ENCODE data around the gene RRAS.

The RRAS gene

GRCh38 chr19:49669516-49669915 is 29.6 kb upstream of the RRAS start:
- no peaks in the 10 kb centered on the region for H3K27me3 ChIP-seq (ENCODE audit: control insufficient read depth, insufficient read depth, low read length)
- peaks cover 23% of the 10 kb centered on the region for H3K36me3 ChIP-seq (ENCODE audit: control insufficient read depth, insufficient read depth, low read length)
- no peaks in the 10 kb centered on the region for H3K4me1 ChIP-seq (ENCODE audit: control insufficient read depth, insufficient read depth, low read length)
- H3K4me3 ChIP-seq (ENCODE audit: low read depth, low read length), result no peak overlapping the region
- no peaks in the 10 kb centered on the region for H3K9me3 ChIP-seq (ENCODE audit: control insufficient read depth, insufficient read depth, low read length)
- H3K9ac ChIP-seq (ENCODE audit: low read depth, low read length), result no peak overlapping the region

- H3K36me3 ChIP-seq (ENCODE audit: control insufficient read depth, insufficient read depth, low read length), result peaks cover 25% of the 10 kb centered on the region
- H3K27me3 ChIP-seq (ENCODE audit: control insufficient read depth, insufficient read depth, low read length), result no peaks in the 10 kb centered on the region
- no peaks in the 10 kb centered on the region for H3K9me3 ChIP-seq (ENCODE audit: control insufficient read depth, insufficient read depth, low read length)
- no peaks in the 10 kb centered on the region for H3K4me1 ChIP-seq (ENCODE audit: control insufficient read depth, insufficient read depth, low read length)
- peak overlapping the region; percentile 8 for H3K4me3 ChIP-seq (ENCODE audit: low read depth, low read length)
- no peak overlapping the region for H3K9ac ChIP-seq (ENCODE audit: low read depth, low read length)
Observed at GRCh38 chr19:49667473-49667872, 27.5 kb upstream of the RRAS start.

GRCh38 chr19:49666120-49666444 is 26.1 kb upstream of the RRAS start:
- Histone ChIP-seq H3K9ac (ENCODE audit: low read depth, low read length) (peak overlapping the region; percentile 91), H3K4me3 (ENCODE audit: low read depth, low read length) (peak overlapping the region; percentile 99), H3K4me1 (ENCODE audit: control insufficient read depth, insufficient read depth, low read length) (no peaks in the 10 kb centered on the region), H3K9me3 (ENCODE audit: control insufficient read depth, insufficient read depth, low read length) (no peaks in the 10 kb centered on the region), H3K36me3 (ENCODE audit: control insufficient read depth, insufficient read depth, low read length) (peaks cover 36% of the 10 kb centered on the region), H3K27me3 (ENCODE audit: control insufficient read depth, insufficient read depth, low read length) (no peaks in the 10 kb centered on the region)

GRCh38 chr19:49665351-49666119 is 25.6 kb upstream of the RRAS start, which contains the start of the genes BCL2L12 and IRF3:
BCL2L12 (plus strand) TSS chr19:49665933; CDS start chr19:49666693, 760 bp downstream.
IRF3 (minus strand) TSS chr19:49665857; CDS start chr19:49664838, 1,019 bp downstream.
- Histone ChIP-seq H3K9me3 (ENCODE audit: control insufficient read depth, insufficient read depth, low read length) (no peaks in the 10 kb centered on the region), H3K27me3 (ENCODE audit: control insufficient read depth, insufficient read depth, low read length) (no peaks in the 10 kb centered on the region), H3K36me3 (ENCODE audit: control insufficient read depth, insufficient read depth, low read length) (peaks cover 42% of the 10 kb centered on the region), H3K9ac (ENCODE audit: low read depth, low read length) (peak within 1 kb of the TSS; percentile 91), H3K4me3 (ENCODE audit: low read depth, low read length) (peak within 1 kb of the TSS; percentile 99), H3K4me1 (ENCODE audit: control insufficient read depth, insufficient read depth, low read length) (no peaks in the 10 kb centered on the region)

- Histone ChIP-seq H3K9ac (ENCODE audit: low read depth, low read length) (peak overlapping the region; percentile 79), H3K4me1 (ENCODE audit: control insufficient read depth, insufficient read depth, low read length) (no peaks in the 10 kb centered on the region), H3K36me3 (ENCODE audit: control insufficient read depth, insufficient read depth, low read length) (peaks cover 44% of the 10 kb centered on the region), H3K27me3 (ENCODE audit: control insufficient read depth, insufficient read depth, low read length) (no peaks in the 10 kb centered on the region), H3K9me3 (ENCODE audit: control insufficient read depth, insufficient read depth, low read length) (peaks cover 2% of the 10 kb centered on the region), H3K4me3 (ENCODE audit: low read depth, low read length) (peak overlapping the region; percentile 99)
Observed at GRCh38 chr19:49665036-49665350, 25.1 kb upstream of the RRAS start.

GRCh38 chr19:49664171-49665035 is 24.5 kb upstream of the RRAS start:
- Histone ChIP-seq H3K4me3 (ENCODE audit: low read depth, low read length) (peak overlapping the region; percentile 99), H3K9ac (ENCODE audit: low read depth, low read length) (peak overlapping the region; percentile 79), H3K9me3 (ENCODE audit: control insufficient read depth, insufficient read depth, low read length) (peaks cover 2% of the 10 kb centered on the region), H3K36me3 (ENCODE audit: control insufficient read depth, insufficient read depth, low read length) (peaks cover 46% of the 10 kb centered on the region), H3K27me3 (ENCODE audit: control insufficient read depth, insufficient read depth, low read length) (no peaks in the 10 kb centered on the region), H3K4me1 (ENCODE audit: control insufficient read depth, insufficient read depth, low read length) (no peaks in the 10 kb centered on the region)

- peaks cover 2% of the 10 kb centered on the region for H3K9me3 ChIP-seq (ENCODE audit: control insufficient read depth, insufficient read depth, low read length)
- no peak overlapping the region for H3K4me3 ChIP-seq (ENCODE audit: low read depth, low read length)
- peaks cover 43% of the 10 kb centered on the region for H3K36me3 ChIP-seq (ENCODE audit: control insufficient read depth, insufficient read depth, low read length)
- H3K9ac ChIP-seq (ENCODE audit: low read depth, low read length), result no peak overlapping the region
- no peaks in the 10 kb centered on the region for H3K27me3 ChIP-seq (ENCODE audit: control insufficient read depth, insufficient read depth, low read length)
- no peaks in the 10 kb centered on the region for H3K4me1 ChIP-seq (ENCODE audit: control insufficient read depth, insufficient read depth, low read length)
Observed at GRCh38 chr19:49663224-49663623, 23.3 kb upstream of the RRAS start.

- H3K27me3 ChIP-seq (ENCODE audit: control insufficient read depth, insufficient read depth, low read length), result no peaks in the 10 kb centered on the region
- H3K9me3 ChIP-seq (ENCODE audit: control insufficient read depth, insufficient read depth, low read length), result peaks cover 2% of the 10 kb centered on the region
- H3K36me3 ChIP-seq (ENCODE audit: control insufficient read depth, insufficient read depth, low read length), result peaks cover 49% of the 10 kb centered on the region
- H3K4me3 ChIP-seq (ENCODE audit: low read depth, low read length), result no peak overlapping the region
- H3K9ac ChIP-seq (ENCODE audit: low read depth, low read length), result no peak overlapping the region
- H3K4me1 ChIP-seq (ENCODE audit: control insufficient read depth, insufficient read depth, low read length), result no peaks in the 10 kb centered on the region
Observed at GRCh38 chr19:49662011-49662410, 22.1 kb upstream of the RRAS start.

- Histone ChIP-seq H3K36me3 (ENCODE audit: control insufficient read depth, insufficient read depth, low read length) (peaks cover 62% of the 10 kb centered on the region), H3K4me1 (ENCODE audit: control insufficient read depth, insufficient read depth, low read length) (peaks cover 3% of the 10 kb centered on the region), H3K9me3 (ENCODE audit: control insufficient read depth, insufficient read depth, low read length) (peaks cover 2% of the 10 kb centered on the region), H3K27me3 (ENCODE audit: control insufficient read depth, insufficient read depth, low read length) (no peaks in the 10 kb centered on the region), H3K4me3 (ENCODE audit: low read depth, low read length) (no peak overlapping the region), H3K9ac (ENCODE audit: low read depth, low read length) (no peak overlapping the region)
Observed at GRCh38 chr19:49660338-49660961, 20.5 kb upstream of the RRAS start.

- H3K4me3 ChIP-seq (ENCODE audit: low read depth, low read length), result no peak overlapping the region
- H3K4me1 ChIP-seq (ENCODE audit: control insufficient read depth, insufficient read depth, low read length), result peaks cover 3% of the 10 kb centered on the region
- H3K27me3 ChIP-seq (ENCODE audit: control insufficient read depth, insufficient read depth, low read length), result no peaks in the 10 kb centered on the region
- peaks cover 73% of the 10 kb centered on the region for H3K36me3 ChIP-seq (ENCODE audit: control insufficient read depth, insufficient read depth, low read length)
- H3K9ac ChIP-seq (ENCODE audit: low read depth, low read length), result no peak overlapping the region
- peaks cover 2% of the 10 kb centered on the region for H3K9me3 ChIP-seq (ENCODE audit: control insufficient read depth, insufficient read depth, low read length)
Observed at GRCh38 chr19:49658566-49659442, 18.9 kb upstream of the RRAS start.

GRCh38 chr19:49658139-49658517 is 18.2 kb upstream of the RRAS start:
- Histone ChIP-seq H3K36me3 (ENCODE audit: control insufficient read depth, insufficient read depth, low read length) (peaks cover 79% of the 10 kb centered on the region), H3K4me3 (ENCODE audit: low read depth, low read length) (no peak overlapping the region), H3K9ac (ENCODE audit: low read depth, low read length) (no peak overlapping the region)

More at GRCh38 chr19:49658139-49658517, 18.2 kb upstream of the RRAS start:
- peaks cover 2% of the 10 kb centered on the region for H3K9me3 ChIP-seq (ENCODE audit: control insufficient read depth, insufficient read depth, low read length)
- H3K27me3 ChIP-seq (ENCODE audit: control insufficient read depth, insufficient read depth, low read length), result no peaks in the 10 kb centered on the region
- peaks cover 3% of the 10 kb centered on the region for H3K4me1 ChIP-seq (ENCODE audit: control insufficient read depth, insufficient read depth, low read length)
